OCI-LY1 (cell line): ENCODE measurements around the gene VPS52.

Experiments used
- H2AFZ ChIP-seq: fragments of 200-600 bp; sonication (generic), shearing (Covaris generic); 2 replicates; pipeline ENCODE4 v1.6.0; 2014; ENCODE audit warnings: antibody characterized with exemption, mild to moderate bottlenecking, low read length
- H3F3A ChIP-seq: fragments of 200-600 bp; sonication (generic), shearing (Covaris generic); 2 replicates; pipeline ENCODE4 v1.6.0; 2014; ENCODE audit warnings: mild to moderate bottlenecking, antibody characterized with exemption, low read length, moderate library complexity; ENCODE audit not compliant: insufficient read depth
- H3K27ac ChIP-seq: fragments of 200-600 bp; sonication (generic); 2 replicates; pipeline ENCODE4 v1.5.1; 2014; ENCODE audit warnings: low read length, mixed run types, mild to moderate bottlenecking, low read depth; ENCODE audit not compliant: poor library complexity, severe bottlenecking
- H3K27me3 ChIP-seq: fragments of 200-600 bp; sonication (generic); 2 replicates; pipeline ENCODE4 v1.6.0; 2014; ENCODE audit warnings: antibody characterized with exemption, mild to moderate bottlenecking, low read length, moderate library complexity; ENCODE audit not compliant: insufficient read depth
- H3K36me3 ChIP-seq: fragments of 200-600 bp; sonication (generic); 2 replicates; pipeline ENCODE4 v1.6.1; 2014; ENCODE audit warnings: mild to moderate bottlenecking, antibody characterized with exemption, low read length, moderate library complexity, mixed read lengths; ENCODE audit not compliant: insufficient read depth
- H3K4me1 ChIP-seq: fragments of 200-600 bp; sonication (generic); 2 replicates; pipeline ENCODE4 v1.5.1; 2014; ENCODE audit warnings: mild to moderate bottlenecking, low read length, moderate library complexity; ENCODE audit not compliant: insufficient read depth, severe bottlenecking
- H3K4me2 ChIP-seq: fragments of 200-600 bp; sonication (generic), shearing (Covaris generic); 2 replicates; pipeline ENCODE4 v1.6.1; 2014; ENCODE audit warnings: low read length
- H3K4me3 ChIP-seq: fragments of 200-600 bp; sonication (generic); 2 replicates; pipeline ENCODE4 v1.5.1; 2014; ENCODE audit warnings: low read length, low read depth, mild to moderate bottlenecking, mixed read lengths; ENCODE audit not compliant: poor library complexity, severe bottlenecking
- H3K79me2 ChIP-seq: fragments of 200-600 bp; shearing (Covaris generic); 2 replicates; pipeline ENCODE4 v1.6.1; 2016; ENCODE audit warnings: mixed run types, low read length, mixed read lengths; ENCODE audit not compliant: insufficient read depth
- H3K9ac ChIP-seq: fragments of 200-600 bp; sonication (generic), shearing (Covaris generic); 2 replicates; pipeline ENCODE4 v1.6.1; 2014; ENCODE audit warnings: mild to moderate bottlenecking, low read length, mixed read lengths
- H3K9me2 ChIP-seq: fragments of 200-600 bp; sonication (generic), shearing (Covaris generic); 2 replicates; pipeline ENCODE4 v1.6.1; 2014; ENCODE audit warnings: low read depth, mild to moderate bottlenecking, low read length, mixed read lengths
- H3K9me3 ChIP-seq: fragments of 200-600 bp; shearing (Covaris generic); 2 replicates; pipeline ENCODE4 v1.6.1; 2014; ENCODE audit warnings: low read length, mixed read lengths
- H4K20me1 ChIP-seq: fragments of 200-600 bp; sonication (generic), shearing (Covaris generic); 2 replicates; pipeline ENCODE4 v1.6.0; 2016; ENCODE audit warnings: mild to moderate bottlenecking, low read length; ENCODE audit not compliant: insufficient read depth
- EZH2 ChIP-seq: fragments of 200-600 bp; sonication (generic), shearing (Covaris generic); IDR thresholded peaks from 2 replicates; pipeline ENCODE4 v1.8.0; 2017; ENCODE audit warnings: borderline replicate concordance, mixed run types, mild to moderate bottlenecking, antibody characterized with exemption, low read length, moderate library complexity, mixed read lengths
- TF ChIP-seq, protein P1 (sequence below): fragments of 200-600 bp; sonication (generic), shearing (Covaris generic); IDR thresholded peaks from 2 replicates; pipeline ENCODE4 v1.5.1; 2017; ENCODE audit warnings: mild to moderate bottlenecking, antibody characterized with exemption, low read length, moderate library complexity, mixed read lengths

Gene VPS52

DNA sequence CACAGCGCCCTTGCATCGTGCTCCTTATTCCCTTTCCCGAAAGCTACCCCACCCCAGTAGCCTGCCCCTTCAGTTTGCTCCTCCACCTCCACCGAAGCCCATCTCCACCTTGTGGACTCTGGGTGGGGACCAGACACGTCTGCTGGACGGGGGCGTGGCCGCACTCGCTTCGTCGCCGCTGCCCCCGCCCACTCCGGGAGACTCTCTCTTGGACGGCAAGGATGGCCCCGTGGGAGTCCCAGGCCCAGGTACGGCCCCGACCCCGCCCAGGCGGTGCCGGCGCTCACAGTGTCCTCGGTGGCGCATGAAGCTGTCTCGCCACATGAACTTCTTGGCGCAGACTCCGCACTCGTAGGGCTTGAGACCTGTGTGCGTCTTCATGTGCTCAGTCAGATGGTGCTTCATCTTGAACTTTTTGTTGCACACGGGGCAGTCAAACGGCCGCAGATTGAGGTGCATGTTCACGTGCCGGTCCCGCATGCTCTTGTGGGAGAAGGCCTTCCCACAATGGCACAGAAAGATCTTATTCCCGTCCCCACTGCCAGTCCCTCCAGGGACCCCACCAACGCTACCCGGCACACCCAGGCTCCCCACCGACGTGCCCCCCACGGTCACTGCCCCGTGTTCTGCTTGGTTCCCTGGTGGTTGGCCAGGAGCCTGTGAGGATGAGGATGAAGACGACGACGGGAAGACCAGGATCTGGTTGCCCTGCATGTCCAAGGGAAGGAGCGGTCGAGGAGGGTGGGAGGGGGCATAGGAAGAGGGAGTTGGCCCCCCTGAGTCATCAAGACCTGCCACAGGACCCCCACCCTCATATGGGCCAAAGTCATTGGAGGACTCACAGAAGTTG lies 43.5 kb upstream of the VPS52 start:
- peak overlapping the region; percentile 94 for H3K27ac ChIP-seq
- H3F3A ChIP-seq = 0 out of 2 replicates have a peak, but pooled peaks cover 4% of the 10 kb centered on the region
- TF ChIP-seq, protein P1, sequence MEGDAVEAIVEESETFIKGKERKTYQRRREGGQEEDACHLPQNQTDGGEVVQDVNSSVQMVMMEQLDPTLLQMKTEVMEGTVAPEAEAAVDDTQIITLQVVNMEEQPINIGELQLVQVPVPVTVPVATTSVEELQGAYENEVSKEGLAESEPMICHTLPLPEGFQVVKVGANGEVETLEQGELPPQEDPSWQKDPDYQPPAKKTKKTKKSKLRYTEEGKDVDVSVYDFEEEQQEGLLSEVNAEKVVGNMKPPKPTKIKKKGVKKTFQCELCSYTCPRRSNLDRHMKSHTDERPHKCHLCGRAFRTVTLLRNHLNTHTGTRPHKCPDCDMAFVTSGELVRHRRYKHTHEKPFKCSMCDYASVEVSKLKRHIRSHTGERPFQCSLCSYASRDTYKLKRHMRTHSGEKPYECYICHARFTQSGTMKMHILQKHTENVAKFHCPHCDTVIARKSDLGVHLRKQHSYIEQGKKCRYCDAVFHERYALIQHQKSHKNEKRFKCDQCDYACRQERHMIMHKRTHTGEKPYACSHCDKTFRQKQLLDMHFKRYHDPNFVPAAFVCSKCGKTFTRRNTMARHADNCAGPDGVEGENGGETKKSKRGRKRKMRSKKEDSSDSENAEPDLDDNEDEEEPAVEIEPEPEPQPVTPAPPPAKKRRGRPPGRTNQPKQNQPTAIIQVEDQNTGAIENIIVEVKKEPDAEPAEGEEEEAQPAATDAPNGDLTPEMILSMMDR = no peak
- TF ChIP-seq EZH2 = no peak
- H4K20me1 ChIP-seq = no peaks in the 10 kb centered on the region
- H2AFZ ChIP-seq = no peak overlapping the region
- peak overlapping the region; percentile 85 for H3K4me3 ChIP-seq
- H3K9me2 ChIP-seq = no peaks in the 10 kb centered on the region
- H3K27me3 ChIP-seq = no peaks in the 10 kb centered on the region
- H3K9ac ChIP-seq = no peak overlapping the region
- peaks cover 16% of the 10 kb centered on the region for H3K79me2 ChIP-seq
- H3K9me3 ChIP-seq = no peaks in the 10 kb centered on the region
- peaks cover 44% of the 10 kb centered on the region for H3K4me1 ChIP-seq
- H3K4me2 ChIP-seq = peak overlapping the region; percentile 89; the same call in 1 of the 2 replicates
- H3K36me3 ChIP-seq = peaks cover 27% of the 10 kb centered on the region

DNA sequence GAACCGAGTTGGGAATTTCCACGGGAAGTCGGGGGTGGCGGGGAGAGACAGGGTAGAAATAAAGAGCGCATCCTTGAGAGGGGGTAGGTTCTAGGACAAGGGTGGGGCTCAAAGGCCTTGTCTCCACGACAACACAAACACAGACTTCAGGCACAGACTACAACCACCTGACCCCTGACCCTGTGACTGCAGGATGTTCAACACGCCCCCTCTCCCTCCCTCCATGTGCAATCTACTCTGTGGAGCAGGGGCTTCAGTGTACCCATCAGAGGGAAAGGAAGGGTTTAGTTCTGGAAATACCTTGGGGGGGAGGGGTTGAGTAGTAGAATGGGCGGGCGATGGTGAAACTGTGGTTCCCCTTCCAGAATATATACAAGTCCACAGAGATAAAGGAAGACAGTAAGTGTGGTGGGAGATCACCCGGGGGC lies 42.9 kb upstream of the VPS52 start:
- peaks cover 16% of the 10 kb centered on the region for H3K79me2 ChIP-seq
- peak overlapping the region; percentile 83 for H3K9ac ChIP-seq
- no peak overlapping the region for H2AFZ ChIP-seq
- peak overlapping the region; percentile 94 for H3K27ac ChIP-seq
- H3K9me3 ChIP-seq = no peaks in the 10 kb centered on the region
- peaks cover 37% of the 10 kb centered on the region for H3K4me1 ChIP-seq
- H3K4me3 ChIP-seq = peak overlapping the region; percentile 85
- peaks cover 20% of the 10 kb centered on the region for H3K36me3 ChIP-seq
- H3K4me2 ChIP-seq = peak overlapping the region; percentile 89
- no peaks in the 10 kb centered on the region for H4K20me1 ChIP-seq
- H3F3A ChIP-seq = 0 out of 2 replicates have a peak, but pooled peaks cover 4% of the 10 kb centered on the region
- no peaks in the 10 kb centered on the region for H3K9me2 ChIP-seq
- no peak for TF ChIP-seq EZH2
- TF ChIP-seq, protein P1 = no peak
- H3K27me3 ChIP-seq = no peaks in the 10 kb centered on the region

DNA sequence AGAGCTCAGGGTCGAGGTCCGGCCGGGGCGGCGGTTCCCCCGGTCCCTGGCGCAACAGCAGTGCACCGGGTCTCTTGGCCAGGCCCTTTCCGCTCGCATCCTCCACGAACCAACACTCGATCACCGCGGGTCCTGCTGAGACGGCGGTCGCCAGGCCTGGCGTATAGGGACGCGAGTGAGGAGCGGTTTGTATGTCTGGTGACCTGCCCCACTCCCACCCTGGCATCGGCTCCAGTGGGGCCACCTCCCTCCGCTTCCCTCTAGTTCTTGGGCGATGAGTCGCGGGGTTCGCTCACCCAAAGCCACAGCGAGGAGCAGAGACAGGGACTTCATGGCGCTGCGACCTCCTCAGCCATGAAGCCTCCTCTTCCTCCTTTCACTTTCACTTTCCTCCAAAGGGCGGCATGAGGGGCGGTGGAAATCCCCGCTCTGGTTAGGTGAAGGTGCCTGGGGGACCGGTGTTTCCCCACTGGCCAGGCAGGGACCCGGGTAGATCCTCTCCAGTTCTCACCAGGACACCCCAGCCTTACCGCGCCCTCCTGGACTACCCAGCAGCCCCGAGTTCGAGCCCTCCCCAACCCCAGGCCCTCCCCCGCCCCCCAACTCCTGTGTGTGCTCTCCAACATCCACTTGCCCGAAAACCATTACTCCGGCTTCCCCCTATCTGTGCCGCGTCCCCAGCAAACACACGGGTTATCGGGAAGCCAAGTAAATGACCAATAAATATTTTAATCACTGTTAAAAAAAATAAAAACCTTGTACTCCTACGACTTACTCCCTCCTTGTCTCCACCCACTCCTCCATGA lies 42.2 kb upstream of the VPS52 start, which contains the start of gene TAPBP:
Gene TAPBP (minus strand): TSS at position 370 of the 806 bp plus-strand sequence. CDS start 37 bp downstream, at position 333.
- TF ChIP-seq EZH2 = no peak
- TF ChIP-seq, protein P1 = no peak
- peak within 1 kb of the TSS; percentile 89 for H3K4me2 ChIP-seq
- H3K4me1 ChIP-seq = peaks cover 31% of the 10 kb centered on the region
- H4K20me1 ChIP-seq = no peaks in the 10 kb centered on the region
- no peaks in the 10 kb centered on the region for H3K9me2 ChIP-seq
- H3F3A ChIP-seq = 0 out of 2 replicates have a peak, but pooled peaks cover 4% of the 10 kb centered on the region
- no peaks in the 10 kb centered on the region for H3K27me3 ChIP-seq
- peak within 1 kb of the TSS; percentile 94 for H3K27ac ChIP-seq
- H2AFZ ChIP-seq = no peak within 1 kb of the TSS
- peaks cover 14% of the 10 kb centered on the region for H3K36me3 ChIP-seq
- peaks cover 16% of the 10 kb centered on the region for H3K79me2 ChIP-seq
- peak within 1 kb of the TSS; percentile 83 for H3K9ac ChIP-seq
- peak within 1 kb of the TSS; percentile 85 for H3K4me3 ChIP-seq
- no peaks in the 10 kb centered on the region for H3K9me3 ChIP-seq
